Erythroblast (primary cell): ENCODE results near the gene GALNT5.

ENCODE experiments used
- GATA1 ChIP-seq: IDR thresholded peaks from 2 replicates; pipeline ENCODE4 v1.6.1; 2011; ENCODE audit warnings: low read depth, mild to moderate bottlenecking, control low read depth, low read length, moderate library complexity
- POLR2A ChIP-seq: IDR thresholded peaks from 2 replicates; pipeline ENCODE4 v1.6.1; 2011; ENCODE audit warnings: mild to moderate bottlenecking, low read length

DNA sequence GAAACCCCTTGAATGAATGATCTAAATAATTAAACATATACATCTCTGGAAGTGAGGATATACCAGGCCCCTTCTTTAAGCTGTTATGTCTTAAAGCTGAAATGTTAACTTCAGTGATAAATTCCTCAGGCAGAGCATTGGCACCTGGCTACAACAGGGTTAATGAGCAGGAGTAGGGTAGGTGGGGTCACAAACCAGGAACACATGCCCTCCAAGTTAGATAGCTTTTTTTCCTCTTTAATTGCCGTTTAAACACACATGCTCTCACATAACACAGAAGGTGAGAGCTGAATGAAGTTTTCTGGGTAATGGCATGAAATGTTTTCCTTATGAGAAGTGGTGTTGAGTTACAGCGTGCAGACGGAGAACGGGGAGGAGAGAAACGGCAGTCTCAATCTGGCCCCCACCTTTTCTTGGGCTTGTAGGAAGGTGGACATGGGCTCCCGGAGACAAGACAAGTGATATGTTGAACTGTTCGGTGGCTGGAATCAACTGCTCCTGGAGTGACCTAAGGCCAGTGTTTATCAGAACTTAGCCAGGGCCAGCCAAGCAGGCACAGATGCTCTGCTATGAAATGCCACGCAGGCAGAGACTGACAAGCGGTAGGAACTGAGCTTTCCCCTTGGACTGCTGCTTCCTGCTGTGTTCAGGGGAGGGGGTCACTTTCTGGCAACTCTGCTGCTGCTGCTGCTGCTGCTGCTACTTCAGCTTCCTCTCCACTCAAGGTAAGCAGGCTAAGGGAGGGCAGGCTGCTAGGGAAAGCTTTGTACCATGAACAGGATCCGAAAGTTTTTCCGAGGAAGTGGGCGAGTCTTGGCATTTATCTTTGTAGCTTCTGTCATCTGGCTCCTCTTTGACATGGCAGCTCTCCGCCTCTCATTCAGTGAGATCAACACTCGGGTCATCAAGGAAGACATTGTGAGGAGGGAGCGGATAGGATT, at the start of gene GALNT5:
- peak; percentile 82 for TF ChIP-seq POLR2A
- TF ChIP-seq GATA1, result no peak
